HepG2 (cell line): Measurements from ENCODE around the gene CHCHD6. TPM values are rescaled to one million over a fixed set of nuclear protein-coding genes. Genes with fewer than 3 reads are reported as not detected.

Experiments
- AHDC1 ChIP-seq: sonication (generic); formaldehyde crosslinking; IDR thresholded peaks from 2 replicates; pipeline ENCODE4 v1.5.1; 2020; ENCODE audit warnings: mild to moderate bottlenecking, missing genetic modification reagents, borderline replicate concordance
- ARID4A ChIP-seq: sonication (generic); formaldehyde crosslinking; IDR thresholded peaks from 2 replicates; pipeline ENCODE4 v1.5.0; 2020; ENCODE audit warnings: mild to moderate bottlenecking, missing genetic modification reagents, borderline replicate concordance
- KLF6 ChIP-seq: IDR thresholded peaks from 2 replicates; pipeline ENCODE4 v1.8.0; 2016; ENCODE audit warnings: missing biosample characterization, missing genetic modification reagents
- RBFOX2 ChIP-seq: fragments of 200-400 bp; formaldehyde crosslinking; IDR thresholded peaks from 2 replicates; pipeline ENCODE4 v1.6.1; 2017; ENCODE audit warnings: low read depth, mild to moderate bottlenecking, low read length
- SPEN ChIP-seq: sonication (generic); formaldehyde crosslinking; IDR thresholded peaks from 2 replicates; pipeline ENCODE4 v1.5.1; 2020; ENCODE audit warnings: low read depth, mild to moderate bottlenecking, missing genetic modification reagents
- ZNF883 ChIP-seq: sonication (generic); formaldehyde crosslinking; IDR thresholded peaks from 2 replicates; pipeline ENCODE4 v1.5.1; 2020; ENCODE audit warnings: mild to moderate bottlenecking, missing genetic modification reagents; ENCODE audit errors: not compliant biosample characterization
- polyA plus RNA-seq, 8 experiments: library from polyadenylated mRNA; depleted of rRNA in 3 of 8; stranded (reverse) in 7 of 8; unstranded in 1 of 8; fragments of >200 nt; fragmentation: Illumina TruSeq in 4 of 8; extraction: Trizol in 4 of 8; gene quantifications; 2 replicates each; pipeline versions ENCODE4 v1.2.1 to v1.2.3, GENCODE V29; 2011 to 2016; ENCODE audit warnings: low read depth in 4 of 8, missing spikeins in 1 of 8, mixed read lengths in 1 of 8; ENCODE audit not compliant: insufficient read depth in 1 of 8
- total RNA-seq, 5 experiments: library from RNA; depleted of rRNA; stranded (reverse); fragments of >200 nt; fragmentation: Illumina TruSeq; extraction: Trizol; gene quantifications; 2 replicates each; pipeline ENCODE4 v1.2.3, GENCODE V29; 2016; ENCODE audit warnings: low read depth in 1 of 5
- TF ChIP-seq, protein P1 (sequence below): sonication (generic); formaldehyde crosslinking; IDR thresholded peaks from 2 replicates; pipeline ENCODE4 v1.5.1; 2020; ENCODE audit warnings: mild to moderate bottlenecking, missing genetic modification reagents, moderate library complexity

Gene CHCHD6
- total and polyA plus RNA-seq, 2 of the 13 experiments (the other 11 are each of a cell fraction or from before 2014, with no cell fraction given), result 20.3 to 20.8 TPM

DNA sequence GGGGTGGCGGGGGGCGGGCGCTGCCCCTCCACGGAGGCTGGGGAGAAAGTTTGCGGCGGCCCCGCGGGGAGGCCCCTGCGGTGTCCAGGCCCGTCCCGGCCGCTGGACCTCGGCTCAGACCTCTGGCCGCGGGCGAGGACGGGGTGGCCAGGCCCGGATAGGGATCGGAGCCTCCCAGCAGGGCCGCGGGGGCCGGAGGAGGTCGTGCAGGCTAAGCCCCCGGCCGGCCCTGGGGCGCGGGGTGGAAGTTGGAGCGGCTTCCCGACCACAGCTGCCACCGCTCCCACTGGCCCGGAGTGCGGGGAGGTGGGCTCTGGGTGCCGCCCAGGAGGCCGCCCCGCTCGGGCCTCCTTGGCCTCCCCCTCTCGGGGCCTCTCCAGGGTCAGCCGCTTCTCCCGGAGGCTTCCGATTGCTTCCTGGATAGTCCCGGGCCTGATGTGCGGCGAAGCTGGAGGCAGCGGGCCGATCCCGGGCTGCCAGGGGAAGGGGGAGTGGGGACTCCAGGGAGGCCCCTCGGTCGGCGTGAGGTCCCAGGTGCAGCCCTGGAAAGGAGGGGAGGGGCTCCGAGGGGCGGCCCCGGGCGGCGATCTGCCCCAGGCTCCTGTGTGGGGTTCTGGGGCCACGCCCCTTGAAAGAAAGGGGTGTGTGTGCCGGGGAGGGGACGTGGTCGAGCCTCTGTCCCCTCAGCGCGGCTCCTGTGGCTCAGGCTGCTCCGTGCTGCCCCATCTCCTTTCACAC lies 279.8 kb downstream of the CHCHD6 start (continued):
- TF ChIP-seq KLF6 (CRISPR knock-in tag) (no peak), ARID4A (0 out of 2 replicates have a peak, but pooled peaks have one; percentile 14), RBFOX2 (peak; percentile 42; the same call in 1 of the 2 replicates), ZNF883 (CRISPR knock-in tag) (peak; percentile 53), AHDC1 (CRISPR knock-in tag) (no peak), SPEN (0 out of 2 replicates have a peak, but pooled peaks have one; percentile 18)
- TF ChIP-seq, protein P1, sequence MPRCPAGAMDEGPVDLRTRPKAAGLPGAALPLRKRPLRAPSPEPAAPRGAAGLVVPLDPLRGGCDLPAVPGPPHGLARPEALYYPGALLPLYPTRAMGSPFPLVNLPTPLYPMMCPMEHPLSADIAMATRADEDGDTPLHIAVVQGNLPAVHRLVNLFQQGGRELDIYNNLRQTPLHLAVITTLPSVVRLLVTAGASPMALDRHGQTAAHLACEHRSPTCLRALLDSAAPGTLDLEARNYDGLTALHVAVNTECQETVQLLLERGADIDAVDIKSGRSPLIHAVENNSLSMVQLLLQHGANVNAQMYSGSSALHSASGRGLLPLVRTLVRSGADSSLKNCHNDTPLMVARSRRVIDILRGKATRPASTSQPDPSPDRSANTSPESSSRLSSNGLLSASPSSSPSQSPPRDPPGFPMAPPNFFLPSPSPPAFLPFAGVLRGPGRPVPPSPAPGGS (CRISPR knock-in tag), result peak; percentile 58; the same call in 1 of the 2 replicates
